Measurements from ENCODE around the gene TGFBR2.

DNA sequence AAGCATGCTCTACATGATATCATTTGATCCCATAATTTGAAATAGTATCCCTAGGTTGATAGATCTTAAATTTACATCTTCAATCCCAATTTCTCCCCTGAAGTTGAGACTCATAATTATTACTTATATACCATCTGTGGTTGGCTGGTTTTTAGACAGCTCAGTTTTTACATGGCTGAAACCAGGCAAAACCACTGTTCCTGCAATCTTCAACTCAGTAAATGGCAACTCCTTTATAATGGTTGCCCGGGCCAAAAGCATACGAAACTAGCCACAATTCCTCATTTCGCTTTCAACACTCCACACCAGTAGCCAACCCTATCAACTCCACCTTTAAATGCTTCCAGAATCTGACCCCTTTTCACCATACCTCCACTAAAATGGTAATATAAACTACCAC lies 118.5 kb downstream of the TGFBR2 start:
- no peak for TF ChIP-seq CTCF (conservative IDR thresholded peaks at IDR 0.05; ENCODE audit: low read depth in 2 of 2)
- no peak for TF ChIP-seq EZH2phosphoT487 (IDR thresholded peaks at IDR 0.05; ENCODE audit: unreplicated experiment)
- TF ChIP-seq POLR2AphosphoS5 (IDR thresholded peaks at IDR 0.05; ENCODE audit: low read depth), result no peak
- no peak for TF ChIP-seq ETS1 (IDR thresholded peaks at IDR 0.05)
- no peak for TF ChIP-seq EZH2 (IDR thresholded peaks at IDR 0.05; ENCODE audit: low read depth, unreplicated experiment)
- no peak for TF ChIP-seq JUNB (IDR thresholded peaks at IDR 0.05; ENCODE audit: unreplicated experiment)
- TF ChIP-seq REST (IDR thresholded peaks at IDR 0.05; ENCODE audit: unreplicated experiment), result no peak
- TF ChIP-seq ZNF331 (CRISPR knock-in tag; IDR thresholded peaks at IDR 0.05; ENCODE audit: low read depth), result no peak
- TF ChIP-seq CREB1 (CRISPR knock-in tag; IDR thresholded peaks at IDR 0.05; ENCODE audit: low read depth), result no peak
- no peak for TF ChIP-seq ZNF114 (CRISPR knock-in tag; IDR thresholded peaks at IDR 0.05)
- no peak for TF ChIP-seq NANOG (IDR thresholded peaks at IDR 0.05; ENCODE audit: borderline replicate concordance)
- TF ChIP-seq STAT1 (IDR thresholded peaks at IDR 0.05; ENCODE audit: unreplicated experiment), result no peak
- no peak for TF ChIP-seq ZNF462 (CRISPR knock-in tag; IDR thresholded peaks at IDR 0.05)

Measured in GM23338 (cell line).